Ramos (cell line): Measurements from ENCODE around the gene TNNT3.

ENCODE experiments used
- in situ Hi-C: fragments of 300-500 bp; cut with MboI; formaldehyde crosslinking; loops from one replicate; pipeline ENCODE4 v1.14.3; 2022; ENCODE audit warnings: low sequenced_read_pairs; ENCODE audit not compliant: unreplicated experiment

Gene TNNT3

DNA sequence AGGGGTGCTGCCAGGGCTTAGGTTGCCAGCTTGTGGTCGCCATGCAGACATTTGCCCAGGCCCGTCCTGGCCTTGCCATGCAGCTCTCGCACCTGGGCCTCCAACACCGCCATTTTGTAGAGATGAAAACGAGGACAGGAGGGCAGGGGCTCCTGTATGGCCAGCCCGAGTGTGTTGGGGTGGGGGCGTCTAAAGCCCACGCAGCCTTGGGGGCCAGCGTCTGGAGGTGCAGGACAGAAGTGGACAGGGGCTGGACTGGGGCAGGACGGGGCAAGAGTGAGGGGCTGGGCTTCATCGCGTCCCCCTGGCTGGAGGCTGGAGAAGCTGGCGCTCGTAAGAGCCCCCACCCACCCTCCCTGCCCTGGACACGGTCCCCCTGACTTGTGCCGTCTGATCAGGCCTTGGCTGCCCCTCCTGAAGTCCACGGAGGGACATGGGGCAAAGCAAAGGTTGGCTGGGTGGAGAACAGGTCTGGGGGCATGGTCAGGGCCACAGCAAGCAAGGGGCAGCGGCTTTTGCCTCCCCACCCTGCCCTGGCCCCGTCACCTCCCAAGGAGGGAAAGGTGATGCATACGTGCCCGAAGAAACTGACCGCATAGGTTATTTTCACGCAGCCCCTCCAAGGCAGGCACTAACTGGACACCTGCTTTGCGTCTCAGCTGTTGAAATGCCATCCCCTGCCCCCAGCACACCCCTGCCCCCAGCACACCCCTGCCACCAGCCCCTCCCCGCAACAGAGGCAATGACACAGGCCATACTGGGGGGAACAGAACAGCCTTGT lies 815 bp downstream of the TNNT3 start:
- in situ Hi-C loops, result no loop called here

DNA sequence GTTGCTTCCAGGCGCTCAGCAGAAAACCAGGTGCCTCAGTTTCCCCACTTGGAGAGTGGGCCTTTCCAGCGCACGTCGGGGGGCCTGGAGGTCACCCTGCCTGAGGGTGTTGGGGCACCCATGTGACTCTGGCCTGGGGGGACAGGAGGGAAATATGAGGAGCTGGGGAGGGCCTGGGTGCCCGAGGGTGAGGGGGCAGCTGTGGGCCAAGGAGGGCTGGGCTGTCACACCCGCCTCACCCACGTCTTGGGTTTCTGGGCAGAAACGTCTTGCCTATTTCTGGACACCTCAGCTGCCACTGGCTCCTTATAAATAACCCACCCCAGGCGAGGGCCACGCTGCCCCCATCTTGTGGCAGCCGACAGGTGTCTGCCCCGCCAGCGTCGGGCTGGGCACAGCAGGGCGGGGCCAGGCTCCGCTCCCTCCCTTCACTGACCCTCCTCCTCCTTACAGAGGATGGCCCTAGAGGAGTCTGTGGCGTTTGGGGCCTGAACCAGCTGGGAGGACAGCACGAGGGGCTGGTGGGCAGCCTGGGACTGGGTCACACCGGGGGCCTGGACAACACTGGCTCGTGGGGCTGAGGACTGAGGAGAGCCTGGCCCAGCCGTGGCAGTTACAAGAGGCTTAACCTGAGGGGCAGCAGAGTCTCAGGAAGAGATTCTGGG lies 1.5 kb downstream of the TNNT3 start:
- in situ Hi-C loops, result no loop called here

DNA sequence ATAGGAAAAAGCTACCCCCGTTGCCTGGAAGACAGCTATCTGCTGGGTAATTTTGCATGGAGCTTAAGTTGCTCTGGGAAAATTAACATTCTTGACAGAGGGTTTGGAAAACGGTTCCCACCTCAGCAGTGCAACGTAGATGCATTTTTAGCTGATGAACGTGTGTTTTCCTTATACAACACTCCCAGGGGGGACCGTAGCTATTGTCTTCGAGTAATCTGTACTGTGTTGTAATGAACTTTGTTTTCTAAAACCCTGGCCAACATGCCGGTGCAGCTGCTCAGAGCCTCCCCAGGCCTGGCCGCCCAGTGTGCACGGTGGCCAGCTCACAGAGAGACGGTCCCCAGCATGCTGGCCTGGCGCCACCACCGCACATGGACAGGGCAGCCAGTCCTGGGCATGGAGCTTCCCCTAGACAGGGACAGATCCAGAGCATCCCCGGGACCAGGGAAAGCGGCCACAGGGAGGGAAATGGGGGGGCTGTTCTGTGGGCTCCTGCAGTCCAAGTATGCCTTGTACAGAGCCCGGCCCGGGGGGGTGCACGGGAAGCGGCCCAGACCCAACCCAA lies 2.2 kb downstream of the TNNT3 start:
- in situ Hi-C loops, result no loop called here

DNA sequence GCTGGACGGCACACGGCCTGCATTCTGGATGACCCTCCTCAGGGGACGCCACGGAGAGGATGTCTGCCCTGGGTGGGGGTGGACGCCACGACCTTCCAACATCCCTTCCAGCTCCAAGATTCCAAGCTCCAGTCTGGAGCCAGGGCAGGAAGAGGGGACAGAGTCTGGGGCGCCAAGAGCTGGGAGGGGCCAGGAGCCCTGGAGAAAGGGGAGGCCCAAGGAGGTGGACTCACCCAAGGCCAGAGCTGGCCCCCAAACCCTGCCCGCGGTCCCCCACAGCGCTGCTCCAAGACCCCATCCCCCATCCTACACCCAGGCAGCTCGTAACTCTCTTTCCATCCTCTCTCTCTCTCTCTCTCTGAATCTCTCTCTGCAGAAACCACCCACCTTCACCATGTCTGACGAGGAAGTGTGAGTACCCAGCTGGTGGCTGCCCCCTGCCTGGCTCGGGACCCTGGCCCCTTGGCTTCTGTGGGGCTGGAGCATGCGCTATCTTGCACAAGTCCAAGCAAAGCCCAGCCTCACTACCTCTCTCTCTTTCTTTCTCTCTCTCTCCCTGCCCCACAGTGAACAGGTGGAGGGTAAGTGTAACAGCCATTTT lies 3.1 kb downstream of the TNNT3 start:
- in situ Hi-C loops, result no loop called here

DNA sequence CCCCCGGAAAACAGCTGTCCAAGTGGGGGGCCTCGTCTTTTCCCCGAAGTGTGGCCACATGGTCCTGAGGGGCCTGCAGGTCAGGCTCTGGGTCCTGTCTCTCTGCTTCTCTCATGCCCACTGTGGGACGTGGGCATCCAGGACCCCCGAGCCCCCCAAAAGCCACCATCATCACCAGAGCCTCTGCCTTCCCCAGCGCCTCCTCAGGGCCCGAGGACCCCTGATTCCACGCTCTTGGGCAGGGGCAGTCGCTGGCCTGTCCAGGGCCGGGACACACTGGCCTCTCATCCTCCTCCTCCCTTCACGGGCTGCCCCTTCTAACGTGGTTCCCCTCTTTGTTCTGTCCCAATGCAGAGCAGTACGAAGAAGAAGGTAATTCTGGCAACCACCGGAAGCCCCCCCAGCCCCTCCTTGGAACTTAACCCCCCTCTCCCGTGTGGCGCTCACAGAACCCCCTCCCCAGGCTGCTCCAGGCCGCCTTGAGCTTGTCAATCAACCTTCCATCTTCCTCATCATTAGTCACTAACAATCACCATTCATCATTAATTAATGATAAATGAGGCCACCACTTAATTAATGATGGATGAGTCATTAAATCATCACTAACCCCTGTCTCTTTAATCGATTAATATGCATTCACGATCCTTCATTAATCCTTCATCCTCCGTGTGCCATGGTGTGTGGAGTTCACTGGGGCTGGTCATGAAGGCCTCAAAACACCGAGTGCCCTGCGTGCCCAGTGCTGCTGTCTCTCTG lies 3.9 kb downstream of the TNNT3 start:
- in situ Hi-C loops, result no loop called here

DNA sequence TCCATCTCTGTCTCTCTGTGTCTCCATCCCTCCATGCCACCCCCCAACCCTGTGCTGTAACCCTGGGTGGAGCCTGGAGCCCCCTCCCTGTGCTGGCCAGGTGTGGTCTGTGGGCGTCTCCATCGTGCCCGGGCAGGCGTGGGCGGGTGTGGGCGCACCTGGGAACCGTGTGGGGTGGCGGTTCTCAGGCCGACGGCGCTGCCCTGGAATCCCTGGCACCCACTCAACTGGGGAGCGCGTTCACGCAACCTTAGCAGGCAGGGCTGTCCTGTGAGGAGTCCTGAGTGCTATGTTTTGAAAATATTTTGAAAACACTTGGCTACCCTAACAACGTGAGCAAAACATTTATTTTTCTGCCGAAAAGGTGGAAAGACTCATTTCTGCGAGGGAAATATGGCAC lies 4.7 kb downstream of the TNNT3 start:
- in situ Hi-C loops, result no loop called here

DNA sequence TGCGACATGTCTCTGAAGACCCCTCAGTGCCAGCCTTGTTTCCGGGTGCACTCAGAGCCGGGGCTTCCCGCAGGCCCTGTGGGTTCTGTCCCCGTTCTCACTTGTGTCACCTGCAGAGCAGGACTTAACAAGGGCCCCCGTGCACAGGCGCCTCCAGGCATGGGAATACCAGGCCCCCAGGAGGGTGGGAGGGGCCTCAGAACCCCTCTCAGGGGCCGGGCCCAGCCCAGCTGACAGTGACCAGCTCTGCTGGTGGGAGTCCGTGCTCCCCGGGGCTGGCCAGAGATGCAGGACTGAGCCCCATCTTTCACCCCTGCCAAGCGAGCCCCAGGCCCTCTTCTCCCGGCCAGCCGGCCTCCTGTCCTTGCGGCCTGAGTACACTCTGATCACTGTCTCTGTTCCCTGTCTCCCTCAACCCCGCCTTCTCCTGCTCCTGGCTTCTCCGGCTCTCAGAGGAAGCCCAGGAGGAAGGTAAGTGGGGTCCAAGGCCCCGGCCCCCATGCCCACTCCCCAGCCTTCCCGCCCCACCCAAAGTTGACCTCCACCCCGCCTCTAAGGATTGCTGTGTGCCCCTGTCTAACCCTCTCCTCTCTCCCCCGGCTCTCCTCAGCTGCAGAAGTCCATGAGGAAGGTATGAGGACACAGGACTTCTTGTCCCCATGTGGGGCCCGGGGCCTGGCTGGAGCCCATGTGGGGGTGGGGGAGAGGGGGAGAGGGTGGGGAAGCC lies 5.3 kb downstream of the TNNT3 start:
- in situ Hi-C loops, result no loop called here

DNA sequence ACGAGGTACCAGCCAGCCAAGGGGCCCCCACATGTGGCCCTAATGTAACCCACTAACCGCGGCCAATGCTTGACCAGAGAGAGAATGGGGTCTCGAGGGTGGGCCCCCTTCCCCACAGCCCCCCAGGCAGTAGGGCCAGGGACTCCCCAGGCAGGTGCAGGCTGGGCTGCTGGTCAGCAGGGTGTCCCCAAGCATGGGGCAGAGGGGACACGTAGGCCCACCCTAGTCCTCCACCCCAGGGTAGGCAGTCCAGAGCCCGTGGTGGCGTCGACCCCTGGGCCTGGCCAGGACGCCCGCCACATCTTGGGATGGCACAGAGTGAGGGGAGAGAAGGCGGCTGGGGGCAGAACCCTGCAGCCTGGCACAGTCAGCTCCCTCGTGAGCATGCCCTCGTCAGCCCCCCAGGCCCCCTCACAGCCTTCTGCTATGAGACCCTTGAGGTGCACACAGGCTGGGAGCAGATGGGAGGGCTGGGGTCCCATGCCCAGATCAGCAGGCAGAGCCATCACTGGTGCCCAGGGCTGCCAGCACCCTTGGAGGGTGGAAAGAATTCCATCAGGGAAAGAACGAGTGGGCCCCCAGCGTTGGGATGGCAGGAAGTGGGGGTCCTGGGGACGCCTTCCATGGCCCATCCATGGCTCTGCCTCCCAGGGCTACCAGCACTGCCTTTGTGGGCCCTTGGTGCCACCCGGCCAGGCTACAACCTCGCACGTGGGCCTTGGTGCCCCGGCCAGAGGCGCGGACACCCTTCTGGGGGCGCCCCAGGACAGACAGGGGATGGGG lies 6.1 kb downstream of the TNNT3 start:
- in situ Hi-C loops, result no loop called here

DNA sequence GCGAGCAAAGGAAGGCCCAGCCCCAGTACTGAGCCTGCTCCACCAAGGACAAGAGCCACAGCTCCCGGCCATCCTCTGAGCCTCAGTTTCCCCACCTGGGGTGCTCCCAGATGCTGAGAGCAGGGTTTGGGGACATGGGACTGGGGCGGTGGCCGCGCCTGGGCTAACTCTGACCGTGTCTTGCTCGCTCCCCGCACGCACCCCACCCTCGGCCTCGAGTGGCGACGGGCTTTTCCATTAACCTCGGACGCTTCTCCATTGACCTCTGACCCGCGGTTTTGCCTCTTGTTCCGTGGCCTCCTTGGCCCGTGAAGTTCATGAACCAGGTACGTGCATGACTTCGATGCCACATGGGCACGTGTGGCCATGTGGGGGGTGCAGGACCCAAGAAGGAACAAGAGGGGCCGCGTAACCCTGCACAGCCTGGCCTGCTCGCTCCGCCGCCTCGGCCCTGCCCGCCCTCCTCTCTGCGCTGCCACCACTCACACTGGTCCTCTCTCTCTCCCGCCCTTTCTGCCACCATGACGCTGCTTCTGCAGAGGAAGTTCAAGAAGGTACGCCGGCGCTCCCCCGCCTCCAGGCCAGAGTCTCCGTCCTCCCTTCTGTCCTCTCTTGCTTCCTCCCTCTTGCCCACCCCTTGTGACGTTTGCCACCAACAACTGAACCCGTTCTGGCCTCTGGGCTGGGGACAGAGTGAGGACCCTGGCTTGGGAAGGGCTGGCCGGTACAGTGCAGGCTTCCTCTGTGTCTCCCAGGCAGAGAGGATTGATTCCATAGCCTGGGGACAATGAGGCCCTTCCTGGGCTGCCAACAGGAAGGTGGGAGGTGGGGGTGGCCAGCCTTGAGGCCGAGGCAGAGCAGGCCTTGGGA lies 6.9 kb downstream of the TNNT3 start:
- in situ Hi-C loops, result no loop called here

DNA sequence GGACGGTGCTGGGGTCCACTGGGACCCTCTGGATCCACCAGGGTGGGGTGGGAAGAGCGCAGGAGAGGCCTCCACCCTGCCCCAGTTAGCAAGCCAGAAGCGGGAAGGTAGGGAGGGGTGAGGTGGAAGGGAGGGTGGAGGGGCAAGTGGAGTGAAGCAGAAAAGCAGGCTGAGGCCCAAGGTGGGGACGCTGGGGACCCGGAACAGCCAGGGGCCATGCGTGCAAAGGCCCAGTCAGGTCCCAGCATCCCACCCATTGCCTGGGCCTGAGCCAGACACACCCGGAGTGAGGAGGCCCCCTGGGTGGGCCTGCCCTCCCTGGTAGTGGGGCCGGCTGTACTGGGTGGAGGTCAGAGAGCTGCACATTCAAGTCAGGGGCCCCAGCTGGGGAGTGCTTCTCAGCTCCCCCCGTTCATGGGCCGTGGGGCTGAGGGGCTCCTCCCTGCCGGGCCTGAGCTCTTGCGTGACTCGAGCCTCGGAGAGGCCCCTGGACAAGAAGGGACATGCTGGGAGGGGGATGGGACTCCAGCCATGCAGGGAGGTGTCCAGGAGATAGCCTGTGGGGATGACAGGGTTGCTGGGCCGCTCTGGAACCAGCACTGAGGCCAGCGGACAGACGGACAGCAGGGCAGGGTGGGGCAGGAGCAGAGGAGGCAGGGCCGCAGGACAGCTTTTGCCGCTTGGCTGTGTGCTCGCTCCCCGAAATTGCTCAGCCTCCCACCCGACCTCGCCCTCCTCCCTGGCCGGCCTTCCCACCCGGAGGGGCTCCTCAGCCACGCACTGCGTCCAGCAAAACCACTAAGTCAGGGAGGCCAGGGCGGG lies 7.7 kb downstream of the TNNT3 start:
- in situ Hi-C loops, result no loop called here

DNA sequence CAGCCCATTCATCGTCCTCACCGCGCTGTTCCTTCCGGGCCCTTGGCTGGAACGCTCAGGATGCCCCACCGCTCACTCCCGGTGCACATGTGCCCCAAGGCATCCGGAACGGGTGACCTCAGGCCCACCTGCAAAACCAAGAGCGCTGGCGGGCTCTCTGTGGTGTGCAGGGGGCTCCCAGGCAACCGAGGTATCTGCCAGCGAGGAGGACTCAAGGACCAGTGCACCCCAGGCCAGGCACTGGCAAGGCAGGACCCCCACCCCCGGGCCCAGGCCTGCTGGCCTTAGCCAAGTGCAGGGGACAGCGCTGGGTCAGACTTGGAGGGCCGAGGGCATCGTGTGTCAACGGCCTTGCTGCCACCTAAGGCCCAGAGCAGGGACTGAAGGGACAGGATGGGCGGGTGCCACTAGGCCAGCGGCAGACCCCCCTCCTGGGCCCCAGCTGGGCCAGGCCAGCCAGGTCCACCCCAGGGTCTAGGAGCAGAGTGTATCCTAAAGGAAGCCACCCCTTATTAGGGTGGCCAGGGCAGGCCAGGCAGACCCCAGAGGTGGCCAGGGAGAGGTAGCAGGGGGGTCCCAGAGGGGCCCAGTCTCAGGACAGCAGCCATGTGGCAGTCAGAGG lies 8.5 kb downstream of the TNNT3 start:
- in situ Hi-C loops, result no loop called here

DNA sequence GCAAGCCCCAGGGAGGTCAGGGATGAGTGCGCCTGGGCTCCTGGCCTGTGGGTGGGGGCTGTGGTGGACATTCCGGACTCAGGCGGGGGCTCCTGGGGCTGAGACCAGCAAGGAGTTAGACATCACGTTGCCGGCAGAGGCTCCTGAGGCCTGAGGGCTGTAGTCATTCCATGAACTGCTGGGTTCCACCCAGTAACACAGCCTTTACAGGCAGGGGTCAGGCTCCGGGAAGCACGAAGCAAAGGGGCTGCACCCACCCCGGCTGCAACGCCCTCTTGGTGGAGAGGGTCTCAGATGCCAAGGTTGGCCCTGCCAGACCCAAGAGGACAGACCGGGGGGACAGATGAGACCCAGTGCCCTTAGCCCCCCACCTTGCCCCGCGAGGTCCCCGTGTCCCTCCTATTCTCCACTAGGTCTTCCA lies 9.0 kb downstream of the TNNT3 start:
- in situ Hi-C loops, result no loop called here

DNA sequence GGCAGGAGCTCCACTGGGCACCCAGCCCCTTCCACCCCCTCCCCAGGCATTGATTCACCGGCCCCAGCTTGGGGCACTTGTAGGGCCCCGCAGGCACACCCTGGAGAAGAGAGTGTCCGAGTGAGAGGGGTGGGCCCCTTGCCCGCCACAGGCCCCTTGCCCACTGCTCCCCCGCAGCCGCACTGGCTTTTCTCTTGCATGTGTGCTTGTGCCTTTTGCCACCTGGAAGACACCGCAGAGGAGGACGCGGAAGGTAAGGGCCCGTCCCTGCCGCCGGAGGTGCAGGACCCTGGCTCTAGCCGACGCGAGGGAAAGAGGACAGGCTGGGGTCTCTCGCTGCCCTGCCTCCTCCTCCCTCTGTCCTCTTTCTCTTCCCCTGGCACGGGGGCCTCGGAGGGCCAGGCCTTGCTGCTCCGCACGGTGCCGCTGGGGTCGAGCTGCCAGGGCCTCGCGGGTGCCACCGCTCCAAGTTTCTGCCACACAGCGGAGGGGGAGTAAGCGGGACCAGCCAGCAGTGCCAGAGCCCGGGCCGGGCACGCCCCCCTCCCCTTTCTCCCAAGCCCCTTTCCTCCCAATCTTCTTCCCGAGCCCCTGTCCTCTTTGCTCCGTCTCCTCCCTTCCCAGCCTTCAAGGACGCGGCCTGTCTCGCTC lies 9.5 kb downstream of the TNNT3 start:
- in situ Hi-C loops, result no loop called here

DNA sequence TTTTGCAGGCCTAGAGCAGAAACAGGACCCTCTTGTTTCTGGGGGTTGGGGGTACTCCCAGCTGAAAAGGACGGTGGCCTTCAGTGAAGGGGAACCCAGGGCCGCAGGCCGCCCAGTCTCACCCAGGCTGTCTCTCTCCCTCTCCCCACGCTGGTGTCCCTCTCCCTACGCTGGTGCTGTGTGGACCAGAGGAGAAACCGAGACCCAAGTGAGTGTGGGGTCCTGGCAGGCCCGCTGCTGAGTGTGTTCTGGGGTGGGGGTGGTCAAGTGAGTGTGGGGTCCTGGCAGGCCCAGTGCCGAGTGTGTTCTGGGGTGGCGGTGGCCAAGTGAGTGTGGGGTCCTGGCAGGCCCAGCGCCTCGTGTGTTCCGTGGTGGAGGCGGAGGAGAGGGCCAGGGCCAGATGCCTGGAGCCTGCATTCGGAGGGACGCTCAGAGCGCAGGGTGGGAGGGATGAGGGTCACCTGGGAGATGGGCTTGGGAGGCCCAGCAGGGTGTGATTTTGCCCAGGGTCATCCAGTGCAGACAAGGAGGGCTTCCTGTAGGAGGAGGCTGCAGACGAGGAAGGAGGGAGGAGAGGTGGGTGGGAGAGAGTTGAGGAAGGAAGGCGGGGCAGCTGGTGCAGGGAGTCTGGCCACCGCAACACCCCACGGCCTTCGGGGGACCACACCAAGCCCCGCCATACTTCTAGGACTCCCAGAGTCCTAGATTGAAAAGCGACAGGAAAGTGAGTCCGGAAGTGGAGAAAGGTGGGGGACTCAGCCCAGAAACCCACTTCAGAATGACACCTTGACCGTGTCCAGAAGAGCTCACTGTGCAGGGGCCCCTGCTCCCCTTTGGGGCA lies 10.3 kb downstream of the TNNT3 start:
- in situ Hi-C loops, result no loop called here

DNA sequence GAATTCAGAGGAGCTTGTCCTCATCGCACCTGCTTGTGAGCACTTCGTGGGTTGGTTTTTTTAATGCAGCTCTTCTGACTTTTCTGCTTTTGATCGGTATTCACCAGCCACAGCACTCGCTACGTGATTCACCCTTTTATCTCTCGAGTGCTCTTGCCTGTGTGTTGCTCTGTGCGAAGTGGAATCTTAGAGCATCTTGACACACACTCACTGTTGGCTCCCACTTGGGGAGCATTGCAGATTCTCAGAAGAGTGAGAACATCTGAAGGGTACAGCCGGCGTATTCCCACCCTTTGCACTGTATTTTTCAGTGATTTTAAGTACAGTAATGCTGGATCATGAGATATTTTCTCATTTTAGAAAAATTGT lies 10.9 kb downstream of the TNNT3 start:
- in situ Hi-C loops, result no loop called here
